Activated CD8-positive, alpha-beta memory T cell treated with anti-CD3 and anti-CD28 coated beads for 24 hours (primary cell): ENCODE data around the gene TRIM27.
A peak's percentile ranks its signal among the peaks of the same experiment; 100 is the strongest.
"Not testable (repeated sequence)": the region's sequence is repeated elsewhere in the genome, so short reads cannot be mapped to it uniquely, and the experiment has no call there.

ENCODE experiments used
- DNase-seq: peaks from one replicate; pipeline ENCODE4 v3.0.0-alpha.2; 2020

Gene TRIM27

DNA sequence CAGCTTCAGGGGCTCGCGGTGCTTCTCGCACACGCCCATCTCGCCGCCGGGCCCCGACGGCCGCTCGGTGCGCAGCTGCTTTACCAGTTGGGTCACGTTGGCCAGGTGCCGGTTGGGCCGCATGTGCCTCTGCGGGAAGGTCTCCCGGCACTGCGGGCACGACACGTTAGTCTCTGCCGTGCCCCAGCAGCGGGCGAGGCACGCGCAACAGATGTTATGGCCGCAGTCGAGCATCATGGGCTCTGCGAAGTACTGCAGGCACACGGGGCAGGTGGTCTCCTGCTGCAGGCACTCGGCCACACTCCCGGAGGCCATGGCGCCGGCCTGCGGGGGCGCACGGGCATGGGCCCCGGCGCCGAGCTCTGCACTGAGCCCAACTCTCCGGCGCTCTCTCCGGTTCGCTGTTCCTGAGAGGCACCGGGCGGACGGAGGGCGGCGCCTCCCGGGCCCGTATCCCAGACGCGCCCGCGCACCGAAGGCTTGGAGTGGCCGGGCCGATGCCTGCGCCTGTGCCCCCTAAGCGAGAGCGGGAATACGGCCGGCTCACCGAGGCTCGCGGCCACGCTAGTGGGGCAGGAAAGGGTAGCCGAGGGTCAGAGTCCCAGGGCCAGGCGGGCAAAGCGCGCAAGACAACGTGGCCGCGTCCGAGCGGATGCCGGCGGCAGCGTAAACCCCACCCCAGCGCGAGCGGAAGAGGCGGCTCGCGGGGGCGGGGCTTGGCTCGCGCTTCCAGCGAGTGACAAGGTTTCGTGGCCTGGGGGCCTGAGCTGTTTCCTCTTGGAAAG lies at the start of gene TRIM27:
TSS of gene TRIM27 (minus strand) at position 668 of the 785 bp plus-strand sequence. CDS start at position 315, 353 bp downstream.
- DNase-seq: peak; percentile 93

- not testable (repeated sequence) for DNase-seq
These were observed 46.3 kb upstream of the TRIM27 start for GRCh38 chr6:28970056-28970455.

GRCh38 chr6:28969129-28969528 lies 45.3 kb upstream of the TRIM27 start:
- DNase-seq: no peak

GRCh38 chr6:28968476-28968875 lies 44.7 kb upstream of the TRIM27 start:
- no peak for DNase-seq

GRCh38 chr6:28965706-28966105 lies 41.9 kb upstream of the TRIM27 start:
- no peak for DNase-seq

GRCh38 chr6:28960846-28961500 lies 37.2 kb upstream of the TRIM27 start:
- DNase-seq: no peak

- not testable (repeated sequence) for DNase-seq
These were observed 34.9 kb upstream of the TRIM27 start for GRCh38 chr6:28958561-28959243.

- DNase-seq: not testable (repeated sequence)
These were observed 34.1 kb upstream of the TRIM27 start for GRCh38 chr6:28957795-28958314.

DNA sequence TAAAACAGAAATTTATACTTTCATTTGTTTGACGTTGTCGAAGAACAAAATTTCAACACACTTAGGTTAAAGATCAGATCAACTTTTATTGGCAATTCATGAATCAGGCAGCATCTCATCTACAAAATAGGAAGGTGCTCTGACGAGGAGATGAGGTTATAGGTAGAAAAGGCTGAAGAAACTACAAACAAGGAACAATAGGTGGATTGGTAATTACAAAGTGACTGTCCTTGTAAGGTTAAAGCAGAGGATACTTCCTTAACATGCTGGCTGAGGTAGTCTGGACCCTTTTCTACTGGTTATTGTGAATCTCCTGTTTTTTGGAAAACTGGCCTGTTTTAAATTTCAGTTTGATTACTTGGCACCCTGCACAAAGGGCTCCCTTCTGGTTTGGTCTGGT lies 32.5 kb upstream of the TRIM27 start:
- no peak for DNase-seq

DNA sequence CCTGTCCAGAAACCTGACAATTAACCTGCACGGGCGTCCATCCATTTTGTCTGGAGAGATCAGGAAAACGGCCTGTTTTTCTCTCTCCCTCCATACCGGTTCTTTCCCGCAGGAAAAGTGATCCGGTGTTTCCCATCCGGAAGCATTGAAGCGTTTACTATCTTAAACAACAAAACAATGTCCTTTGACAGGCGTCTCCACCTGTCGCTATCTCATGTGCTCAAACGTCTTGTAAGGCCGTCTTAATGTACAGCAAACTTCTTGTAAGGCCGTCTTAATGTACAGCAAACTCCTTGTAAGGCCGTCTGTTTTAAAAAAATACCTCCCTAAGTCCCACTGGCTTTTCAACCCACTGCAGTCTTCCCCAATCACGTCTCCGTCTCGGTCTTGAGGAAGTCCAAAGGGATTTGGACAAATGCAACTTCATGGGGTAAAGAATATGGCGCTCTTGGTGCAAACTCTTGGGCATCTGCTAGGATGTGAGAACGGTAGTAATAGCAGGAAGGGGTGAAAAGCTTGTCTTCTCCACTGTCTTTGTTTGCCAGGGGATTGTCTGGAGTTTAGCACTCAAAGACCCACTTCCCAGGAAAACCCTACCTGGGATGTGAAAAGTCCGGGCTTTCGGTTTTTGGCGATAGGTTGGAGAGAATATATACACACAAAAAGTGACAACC lies 29.9 kb upstream of the TRIM27 start:
- DNase-seq: peak; percentile 61

DNA sequence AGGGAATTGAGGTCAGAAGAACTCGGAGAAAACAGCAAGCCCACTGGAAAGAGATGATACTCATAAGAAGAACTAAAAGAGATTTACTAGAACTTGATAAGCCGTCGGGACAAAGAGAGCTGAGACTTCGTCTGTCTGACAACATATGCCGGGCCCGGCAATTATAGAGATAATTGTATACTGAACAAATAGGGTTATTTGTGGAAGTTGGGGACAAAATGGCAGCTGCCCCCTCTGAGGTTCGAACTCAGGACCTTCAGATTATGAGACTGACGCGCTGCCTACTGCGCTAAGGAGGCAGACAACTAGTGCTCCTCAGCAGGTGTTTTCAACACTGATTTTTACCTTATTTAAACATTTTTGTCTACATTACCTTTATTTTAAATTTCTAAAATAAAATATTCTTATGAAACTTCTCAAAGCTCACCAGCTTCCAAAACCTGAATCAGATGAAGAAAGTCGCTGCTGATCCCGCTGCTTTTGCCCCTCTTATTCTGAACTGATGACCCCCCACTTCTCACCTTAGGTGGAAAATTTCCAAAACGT lies 29.3 kb upstream of the TRIM27 start:
- peak; percentile 88 for DNase-seq

DNA sequence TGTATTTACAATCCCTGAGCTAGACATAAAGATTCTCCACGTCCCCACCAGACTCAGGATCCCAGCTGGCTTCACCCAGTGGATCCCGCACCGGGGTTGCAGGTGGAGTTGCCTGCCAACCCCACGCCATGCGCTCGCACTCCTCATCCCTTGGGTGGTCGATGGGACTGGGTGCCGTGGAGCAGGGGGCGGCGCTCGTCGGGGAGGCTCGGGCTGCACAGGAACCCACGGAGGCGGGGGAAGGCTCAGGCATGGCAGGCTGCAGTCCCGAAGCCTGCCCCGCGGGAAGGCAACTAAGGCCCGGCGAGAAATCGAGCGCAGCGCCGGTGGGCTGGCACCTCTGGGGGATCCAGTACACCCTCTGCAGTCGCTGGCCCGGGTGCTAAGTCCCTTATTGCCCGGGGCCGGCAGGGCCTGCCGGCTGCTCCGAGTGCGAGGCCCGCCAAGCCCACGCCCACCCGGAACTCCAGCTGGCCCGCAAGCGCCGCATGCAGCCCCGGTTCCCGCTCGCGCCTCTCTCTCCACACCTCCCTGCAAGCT lies 25.9 kb upstream of the TRIM27 start:
- not testable (repeated sequence) for DNase-seq

- DNase-seq: no peak
These were observed 25.1 kb upstream of the TRIM27 start for GRCh38 chr6:28948782-28949486.

DNA sequence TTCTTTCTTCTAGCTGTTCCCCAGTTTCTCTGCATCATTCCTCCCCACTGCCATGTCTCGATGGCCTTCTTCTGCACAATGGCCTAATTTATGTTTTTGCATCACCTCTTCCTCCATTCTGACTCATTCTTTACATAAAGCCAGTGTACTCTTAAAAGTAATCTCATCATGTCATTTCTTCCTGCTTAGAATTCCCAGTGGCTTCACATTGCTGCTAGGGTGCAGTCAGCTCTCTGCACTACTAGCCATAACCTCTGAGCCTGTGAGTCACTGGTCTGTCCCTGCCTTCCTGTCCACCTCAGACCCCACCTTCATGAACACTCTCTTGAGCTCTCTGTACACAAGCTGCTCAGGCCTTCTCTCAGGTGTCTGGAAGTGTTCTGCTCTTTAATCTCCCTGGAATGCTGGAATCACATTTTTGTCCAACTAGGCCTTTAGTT lies 24.1 kb upstream of the TRIM27 start:
- no peak for DNase-seq

DNA sequence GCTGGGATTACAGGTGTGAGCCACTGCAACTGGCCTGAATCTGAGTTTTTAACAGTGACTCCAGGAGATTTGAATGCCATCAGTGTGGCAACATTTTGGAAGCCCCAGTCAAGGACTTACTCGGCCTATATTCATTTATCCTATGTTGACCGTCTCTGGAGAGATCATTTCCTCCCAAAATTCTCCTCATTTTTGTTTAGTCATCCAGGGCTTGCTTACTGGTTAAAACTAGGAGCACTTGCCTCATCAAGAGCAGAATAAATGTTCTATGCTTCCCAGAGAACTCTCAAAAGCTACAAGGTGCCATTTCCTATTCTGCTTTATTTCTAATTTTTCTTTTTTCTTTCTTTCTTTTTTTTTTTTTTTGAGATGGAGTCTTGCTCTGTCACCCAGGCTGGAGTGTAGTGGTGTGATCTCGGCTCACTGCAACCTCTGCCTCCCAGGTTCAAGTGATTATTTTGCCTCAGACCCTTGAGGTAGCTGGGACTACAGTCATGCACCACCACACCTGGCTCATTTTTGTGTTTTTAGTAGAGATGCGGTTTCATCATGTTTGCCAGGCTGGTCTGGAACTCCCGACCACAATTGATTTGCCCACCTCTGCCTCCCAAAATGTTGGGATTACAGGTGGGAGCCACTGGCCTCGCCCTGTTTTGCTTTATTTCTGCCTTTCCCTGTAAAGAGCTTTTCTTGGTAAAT lies 23.4 kb upstream of the TRIM27 start:
- no peak for DNase-seq

DNA sequence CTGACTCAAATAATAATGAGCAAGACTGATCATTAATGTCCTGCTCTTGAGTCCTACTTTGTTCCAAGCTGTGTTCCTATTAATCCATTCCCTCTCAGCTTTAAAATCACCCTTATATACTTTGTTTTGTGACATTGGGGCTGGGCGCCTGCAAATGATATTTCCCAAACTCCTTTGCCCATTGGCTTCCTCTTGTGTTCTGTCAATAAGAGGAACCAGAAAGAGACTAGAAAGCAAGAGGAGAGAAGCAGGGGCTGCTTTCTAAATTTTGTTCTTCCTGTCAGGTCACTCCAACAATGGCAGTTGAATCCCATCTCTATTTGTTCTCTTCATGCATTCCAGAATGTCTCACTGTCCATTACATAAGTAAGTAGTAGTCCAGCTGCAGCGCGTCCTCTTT lies 21.6 kb upstream of the TRIM27 start:
- no peak for DNase-seq

- peak; percentile 90 for DNase-seq
These were observed 20.7 kb upstream of the TRIM27 start for GRCh38 chr6:28944412-28944865.

- DNase-seq: peak; percentile 91
These were observed 20.0 kb upstream of the TRIM27 start for GRCh38 chr6:28943557-28944411.

- DNase-seq: no peak
These were observed 19.4 kb upstream of the TRIM27 start for GRCh38 chr6:28943223-28943556.
